H9 (cell line): ENCODE results near the gene IGF1. TPM values are rescaled to one million over a fixed set of nuclear protein-coding genes. Genes with fewer than 3 reads are reported as not detected.

Experiments
- DNase-seq: peaks from one replicate; pipeline ENCODE4 v3.0.0-alpha.2; 2017
- H2AFZ ChIP-seq: one replicate; pipeline ENCODE4 v1.6.1; 2013; ENCODE audit warnings: mild to moderate bottlenecking, low read length, control low read depth, moderate library complexity
- H2AK5ac ChIP-seq: 2 replicates; pipeline ENCODE4 v1.6.1; 2013; ENCODE audit warnings: low read length, control low read depth, mixed read lengths; ENCODE audit not compliant: insufficient read length
- H2BK120ac ChIP-seq: one replicate; pipeline ENCODE4 v1.6.1; 2013; ENCODE audit warnings: low read depth, mild to moderate bottlenecking, low read length, control low read depth, inconsistent platforms; ENCODE audit not compliant: poor library complexity, severe bottlenecking
- H2BK12ac ChIP-seq: 2 replicates; pipeline ENCODE4 v1.6.1; 2013; ENCODE audit warnings: low read length, control low read depth, mixed read lengths, low read depth; ENCODE audit not compliant: insufficient read length
- H2BK15ac ChIP-seq: 2 replicates; pipeline ENCODE4 v1.6.1; 2013; ENCODE audit warnings: low read depth, low read length, control low read depth
- H2BK20ac ChIP-seq: one replicate; pipeline ENCODE4 v1.6.1; 2013; ENCODE audit warnings: low read depth, mild to moderate bottlenecking, low read length, control low read depth, inconsistent platforms; ENCODE audit not compliant: poor library complexity, severe bottlenecking
- H2BK5ac ChIP-seq: 2 replicates; pipeline ENCODE4 v1.6.1; 2013; ENCODE audit warnings: low read length, control low read depth, mixed read lengths; ENCODE audit not compliant: insufficient read length
- H3K14ac ChIP-seq: 2 replicates; pipeline ENCODE4 v1.6.1; 2013; ENCODE audit warnings: low read length, control low read depth; ENCODE audit not compliant: insufficient read depth
- H3K18ac ChIP-seq: 2 replicates; pipeline ENCODE4 v1.6.1; 2013; ENCODE audit warnings: low read depth, mild to moderate bottlenecking, mixed read lengths, low read length, control low read depth; ENCODE audit not compliant: insufficient read length
- H3K23ac ChIP-seq: 2 replicates; pipeline ENCODE4 v1.6.1; 2013; ENCODE audit warnings: low read length, control low read depth, mixed read lengths, low read depth; ENCODE audit not compliant: insufficient read length
- H3K23me2 ChIP-seq: 2 replicates; pipeline ENCODE4 v1.6.1; 2013; ENCODE audit warnings: low read depth, mild to moderate bottlenecking, mixed read lengths, low read length, control low read depth; ENCODE audit not compliant: insufficient read length, poor library complexity, severe bottlenecking
- H3K27ac ChIP-seq: 2 replicates; pipeline ENCODE4 v1.5.1; 2013; ENCODE audit warnings: low read length, control low read depth, mixed read lengths, low read depth; ENCODE audit not compliant: insufficient read length
- H3K27me3 ChIP-seq: 2 replicates; pipeline ENCODE4 v1.6.1; 2013; ENCODE audit warnings: low read length, control low read depth, inconsistent platforms; ENCODE audit not compliant: insufficient read depth
- H3K4ac ChIP-seq: 2 replicates; pipeline ENCODE4 v1.6.1; 2013; ENCODE audit warnings: low read depth, mild to moderate bottlenecking, control low read depth, inconsistent platforms, low read length, moderate library complexity
- H3K4me1 ChIP-seq: 2 replicates; pipeline ENCODE4 v1.6.1; 2013; ENCODE audit warnings: low read length, control low read depth, inconsistent platforms; ENCODE audit not compliant: insufficient read depth
- H3K4me2 ChIP-seq: 2 replicates; pipeline ENCODE4 v1.6.1; 2013; ENCODE audit warnings: low read length, control low read depth, mixed read lengths; ENCODE audit not compliant: insufficient read length, insufficient read depth
- H3K56ac ChIP-seq: 2 replicates; pipeline ENCODE4 v1.6.1; 2013; ENCODE audit warnings: low read depth, mild to moderate bottlenecking, mixed read lengths, low read length, control low read depth; ENCODE audit not compliant: insufficient read length
- H3K79me1 ChIP-seq: 2 replicates; pipeline ENCODE4 v1.6.1; 2013; ENCODE audit warnings: low read depth, mild to moderate bottlenecking, moderate library complexity, low read length, control low read depth, inconsistent platforms; ENCODE audit not compliant: insufficient read depth, poor library complexity, severe bottlenecking
- H3K79me2 ChIP-seq: 2 replicates; pipeline ENCODE4 v1.6.1; 2013; ENCODE audit warnings: low read length, control low read depth, inconsistent platforms; ENCODE audit not compliant: insufficient read depth
- H3K9ac ChIP-seq: 2 replicates; pipeline ENCODE4 v1.6.1; 2013; ENCODE audit warnings: low read length, control low read depth, mixed read lengths; ENCODE audit not compliant: insufficient read length; ENCODE audit errors: extremely low read depth
- H3K9me3 ChIP-seq: one replicate; pipeline ENCODE4 v1.6.1; 2013; ENCODE audit warnings: low read depth, low read length, inconsistent platforms; ENCODE audit not compliant: control insufficient read depth
- H3T11ph ChIP-seq: one replicate; pipeline ENCODE4 v1.6.1; 2013; ENCODE audit warnings: mild to moderate bottlenecking, low read length, control low read depth, inconsistent platforms
- H4K20me1 ChIP-seq: one replicate; pipeline ENCODE4 v1.6.1; 2013; ENCODE audit not compliant: control insufficient read depth, insufficient read length, insufficient read depth
- H4K5ac ChIP-seq: 2 replicates; pipeline ENCODE4 v1.6.1; 2013; ENCODE audit warnings: low read depth, mild to moderate bottlenecking, mixed read lengths, low read length, control low read depth; ENCODE audit not compliant: insufficient read length
- H4K8ac ChIP-seq: replicated peaks from 2 replicates; pipeline ENCODE4 v1.6.1; 2013; ENCODE audit warnings: low read length, control low read depth, mixed read lengths, low read depth; ENCODE audit not compliant: insufficient read length
- H4K91ac ChIP-seq: 2 replicates; pipeline ENCODE4 v1.6.1; 2013; ENCODE audit warnings: low read depth, mild to moderate bottlenecking, moderate library complexity, mixed read lengths, low read length, control low read depth; ENCODE audit not compliant: insufficient read length
- H3K27ac Mint-ChIP-seq, 3 experiments: 2 replicates in 2 of 3; 3 replicates in 1 of 3; pipeline ENCODE4 v1.8.0; 2020 to 2021; ENCODE audit warnings: mixed read lengths in 3 of 3, mild to moderate bottlenecking in 1 of 3, moderate library complexity in 1 of 3
- H3K27me3 Mint-ChIP-seq: 2 replicates; pipeline ENCODE4 v1.8.0; 2021; ENCODE audit warnings: low read depth, mild to moderate bottlenecking, moderate library complexity, mixed read lengths
- H3K36me3 Mint-ChIP-seq, 3 experiments: 2 replicates in 2 of 3; 3 replicates in 1 of 3; pipeline ENCODE4 v1.8.0; 2020 to 2021; ENCODE audit warnings: low read depth in 3 of 3, mixed read lengths in 3 of 3; ENCODE audit not compliant: insufficient read depth in 1 of 3
- H3K4me1 Mint-ChIP-seq, 2 experiments: 2 replicates each; pipeline ENCODE4 v1.8.0; 2020; ENCODE audit warnings: mixed read lengths in 2 of 2
- H3K4me3 Mint-ChIP-seq, 2 experiments: 2 replicates in 1 of 2; 3 replicates in 1 of 2; pipeline ENCODE4 v1.8.0; 2020 to 2021; ENCODE audit warnings: mild to moderate bottlenecking in 2 of 2, mixed read lengths in 2 of 2, moderate library complexity in 1 of 2
- H3K9me3 Mint-ChIP-seq, 2 experiments: 2 replicates in 1 of 2; 3 replicates in 1 of 2; pipeline ENCODE4 v1.8.0; 2020; ENCODE audit warnings: mild to moderate bottlenecking in 2 of 2, mixed read lengths in 2 of 2, moderate library complexity in 1 of 2
- WGBS: extraction: QIAGEN DNeasy Blood & Tissue Kit; methylation state at CpG from one replicate; pipeline ENCODE4 v1.1.7; 2013; ENCODE audit warnings: missing lambda C conversion rate, low lambda C conversion rate, mixed read lengths; ENCODE audit not compliant: insufficient read length; ENCODE audit errors: extremely low coverage; 5-methylcytosine and 5-hydroxymethylcytosine counted together
- total RNA-seq: library from RNA; stranded (reverse); gene quantifications from 2 replicates; pipeline ENCODE4 v1.2.1, GENCODE V29; 2021
- TF ChIP-seq, protein P1 (sequence below): fragments of 200-600 bp; sonication (generic); conservative IDR thresholded peaks from 3 replicates; pipeline ENCODE4 v1.8.0; 2021; ENCODE audit warnings: antibody characterized with exemption, mild to moderate bottlenecking

Gene IGF1
- total RNA-seq, 1 experiment from 2014 or later: not detected

DNA sequence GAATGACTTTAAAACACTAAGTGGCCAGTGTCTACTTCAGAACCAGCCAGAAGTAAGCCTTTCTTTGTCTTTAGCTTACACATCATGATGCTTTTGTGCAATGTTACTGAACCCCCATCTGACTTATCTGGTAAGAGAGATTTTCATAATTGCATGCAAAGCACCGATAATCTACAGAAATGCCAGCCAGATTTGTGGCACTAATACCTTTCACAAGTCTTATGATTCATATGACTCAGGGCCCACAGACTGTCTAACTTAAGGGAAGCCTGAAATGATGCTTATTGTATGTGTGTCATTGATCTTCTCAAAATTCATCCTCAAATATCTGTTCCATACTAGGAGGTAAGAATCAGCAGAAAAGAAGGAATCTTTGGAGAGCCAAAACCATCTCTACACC, 18.0 kb downstream of the IGF1 start:
- no peak overlapping the region for H3K14ac ChIP-seq
- no peak for DNase-seq
- H2BK20ac ChIP-seq: no peak overlapping the region
- H2BK12ac ChIP-seq: no peak overlapping the region
- no peak overlapping the region for H3K27ac ChIP-seq
- H3K4me1 ChIP-seq: no peaks in the 10 kb centered on the region
- H3K27me3 ChIP-seq: no peaks in the 10 kb centered on the region
- H4K91ac ChIP-seq: no peak overlapping the region
- H2AK5ac ChIP-seq: no peak overlapping the region
- no peaks in the 10 kb centered on the region for H3K9me3 ChIP-seq
- H2AFZ ChIP-seq: no peak overlapping the region
- no peak overlapping the region for H3K4me2 ChIP-seq
- no peak overlapping the region for H4K5ac ChIP-seq
- H3K4me1 Mint-ChIP-seq: peaks cover 8 to 16% of the 10 kb centered on the region in 2 experiments; a peak in 3 of 4 replicates
- no peak overlapping the region for H3K56ac ChIP-seq
- no peak overlapping the region for H3K23ac ChIP-seq
- H3K23me2 ChIP-seq: no peaks in the 10 kb centered on the region
- H2BK120ac ChIP-seq: no peak overlapping the region
- no CpG with 5 or more reads among the region's 1 CpG for WGBS
- H3K4me3 Mint-ChIP-seq: no peak overlapping the region
- no peaks in the 10 kb centered on the region for H3K9me3 Mint-ChIP-seq
- H2BK15ac ChIP-seq: no peak overlapping the region
- no peaks in the 10 kb centered on the region for H3K36me3 Mint-ChIP-seq
- H3K27ac Mint-ChIP-seq: no peak overlapping the region
- H3K9ac ChIP-seq: no peak overlapping the region
- H3K18ac ChIP-seq: no peak overlapping the region
- H3K79me1 ChIP-seq: no peaks in the 10 kb centered on the region
- H3K4ac ChIP-seq: no peak overlapping the region
- no peaks in the 10 kb centered on the region; the same call in 1 of the 2 replicates for H3K27me3 Mint-ChIP-seq
- no peaks in the 10 kb centered on the region for H3K79me2 ChIP-seq
- no peak overlapping the region for H3T11ph ChIP-seq
- TF ChIP-seq, protein P1, sequence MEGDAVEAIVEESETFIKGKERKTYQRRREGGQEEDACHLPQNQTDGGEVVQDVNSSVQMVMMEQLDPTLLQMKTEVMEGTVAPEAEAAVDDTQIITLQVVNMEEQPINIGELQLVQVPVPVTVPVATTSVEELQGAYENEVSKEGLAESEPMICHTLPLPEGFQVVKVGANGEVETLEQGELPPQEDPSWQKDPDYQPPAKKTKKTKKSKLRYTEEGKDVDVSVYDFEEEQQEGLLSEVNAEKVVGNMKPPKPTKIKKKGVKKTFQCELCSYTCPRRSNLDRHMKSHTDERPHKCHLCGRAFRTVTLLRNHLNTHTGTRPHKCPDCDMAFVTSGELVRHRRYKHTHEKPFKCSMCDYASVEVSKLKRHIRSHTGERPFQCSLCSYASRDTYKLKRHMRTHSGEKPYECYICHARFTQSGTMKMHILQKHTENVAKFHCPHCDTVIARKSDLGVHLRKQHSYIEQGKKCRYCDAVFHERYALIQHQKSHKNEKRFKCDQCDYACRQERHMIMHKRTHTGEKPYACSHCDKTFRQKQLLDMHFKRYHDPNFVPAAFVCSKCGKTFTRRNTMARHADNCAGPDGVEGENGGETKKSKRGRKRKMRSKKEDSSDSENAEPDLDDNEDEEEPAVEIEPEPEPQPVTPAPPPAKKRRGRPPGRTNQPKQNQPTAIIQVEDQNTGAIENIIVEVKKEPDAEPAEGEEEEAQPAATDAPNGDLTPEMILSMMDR: no peak
- no peak overlapping the region for H4K8ac ChIP-seq
- no peak overlapping the region for H2BK5ac ChIP-seq
- no peaks in the 10 kb centered on the region for H4K20me1 ChIP-seq
